ENCODE results near the gene MARK2.
"Not testable (repeated sequence)": the region's sequence is repeated elsewhere in the genome, so short reads cannot be mapped to it uniquely, and the experiment has no call there.

MARK2 gene

DNA sequence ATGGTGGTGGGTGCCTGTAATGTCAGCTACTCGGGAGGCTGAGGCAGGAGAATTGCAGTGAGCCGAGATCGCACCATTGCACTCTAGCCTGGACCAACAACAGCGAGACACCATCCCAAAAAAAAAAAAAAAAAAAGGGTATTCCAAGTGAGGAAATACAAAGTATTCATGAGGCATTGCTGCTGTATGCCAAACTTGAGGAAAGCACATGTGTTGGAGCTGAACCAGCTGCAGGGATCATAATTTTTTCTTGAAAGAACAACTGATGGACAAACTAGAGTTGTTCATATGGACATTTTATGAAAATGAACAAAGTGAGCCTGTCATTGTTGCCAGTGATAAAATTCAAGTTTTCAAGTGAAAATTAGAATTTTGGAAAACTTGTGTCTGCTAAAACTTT lies 15.8 kb downstream of the MARK2 start:
- no peaks in the 10 kb centered on the region for H3K4me1 ChIP-seq (ENCODE audit: insufficient read depth, insufficient read length)
- no peak for DNase-seq (ENCODE audit: low read depth, low spot score)

DNA sequence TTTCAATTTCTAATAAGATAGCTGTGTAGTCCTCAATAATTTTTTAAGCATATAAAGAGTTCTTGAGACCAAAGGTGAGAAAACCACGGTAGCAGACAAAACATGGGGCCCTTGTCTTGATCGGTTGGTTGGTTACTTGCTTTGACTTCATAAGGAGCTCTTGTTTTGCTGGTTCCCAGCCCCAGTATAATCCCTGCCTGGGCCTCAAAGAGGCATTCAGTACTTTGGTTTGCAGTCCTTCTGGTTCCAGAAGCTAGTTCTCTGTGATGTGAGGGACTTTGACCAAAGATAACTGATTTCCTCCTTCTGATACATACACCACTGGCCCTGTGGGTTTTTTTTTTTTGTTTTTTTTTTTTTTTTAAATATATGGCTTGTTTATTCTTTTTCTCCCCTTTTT lies 17.1 kb downstream of the MARK2 start:
- DNase-seq (ENCODE audit: low read depth, low spot score) = no peak
- no peak overlapping the region for H3K9ac ChIP-seq (ENCODE audit: insufficient read length, low read depth)
- H3K4me3 ChIP-seq (ENCODE audit: insufficient read length, low read depth) = no peak overlapping the region
- H3K27me3 ChIP-seq (ENCODE audit: insufficient read depth, insufficient read length) = no peaks in the 10 kb centered on the region
- H3K4me1 ChIP-seq (ENCODE audit: insufficient read depth, insufficient read length) = no peaks in the 10 kb centered on the region
- H3K9me3 ChIP-seq (ENCODE audit: insufficient read depth, low read length) = no peaks in the 10 kb centered on the region
- H3K36me3 ChIP-seq (ENCODE audit: insufficient read depth, insufficient read length, low read length) = peaks cover 9% of the 10 kb centered on the region
- no peak for TF ChIP-seq ZNF274 (IDR thresholded peaks at IDR 0.05; ENCODE audit: low read depth, low read length)
- no peak for TF ChIP-seq SUZ12 (IDR thresholded peaks at IDR 0.05; ENCODE audit: extremely low read depth, insufficient read depth, insufficient read length)
- TF ChIP-seq YY1 (IDR thresholded peaks at IDR 0.05; ENCODE audit: insufficient read depth, insufficient read length) = no peak

More for the DNA sequence above, 15.8 kb downstream of the MARK2 start:
- H3K27me3 ChIP-seq (ENCODE audit: insufficient read depth, insufficient read length) = no peaks in the 10 kb centered on the region
- TF ChIP-seq SUZ12 (IDR thresholded peaks at IDR 0.05; ENCODE audit: extremely low read depth, insufficient read depth, insufficient read length) (no peak), YY1 (IDR thresholded peaks at IDR 0.05; ENCODE audit: insufficient read depth, insufficient read length) (no peak), ZNF274 (IDR thresholded peaks at IDR 0.05; ENCODE audit: low read depth, low read length) (no peak)
- H3K9me3 ChIP-seq (ENCODE audit: insufficient read depth, low read length) = no peaks in the 10 kb centered on the region
- H3K4me3 ChIP-seq (ENCODE audit: insufficient read length, low read depth) = no peak overlapping the region
- no peak overlapping the region for H3K9ac ChIP-seq (ENCODE audit: insufficient read length, low read depth)
- H3K36me3 ChIP-seq (ENCODE audit: insufficient read depth, insufficient read length, low read length) = peaks cover 17% of the 10 kb centered on the region

DNA sequence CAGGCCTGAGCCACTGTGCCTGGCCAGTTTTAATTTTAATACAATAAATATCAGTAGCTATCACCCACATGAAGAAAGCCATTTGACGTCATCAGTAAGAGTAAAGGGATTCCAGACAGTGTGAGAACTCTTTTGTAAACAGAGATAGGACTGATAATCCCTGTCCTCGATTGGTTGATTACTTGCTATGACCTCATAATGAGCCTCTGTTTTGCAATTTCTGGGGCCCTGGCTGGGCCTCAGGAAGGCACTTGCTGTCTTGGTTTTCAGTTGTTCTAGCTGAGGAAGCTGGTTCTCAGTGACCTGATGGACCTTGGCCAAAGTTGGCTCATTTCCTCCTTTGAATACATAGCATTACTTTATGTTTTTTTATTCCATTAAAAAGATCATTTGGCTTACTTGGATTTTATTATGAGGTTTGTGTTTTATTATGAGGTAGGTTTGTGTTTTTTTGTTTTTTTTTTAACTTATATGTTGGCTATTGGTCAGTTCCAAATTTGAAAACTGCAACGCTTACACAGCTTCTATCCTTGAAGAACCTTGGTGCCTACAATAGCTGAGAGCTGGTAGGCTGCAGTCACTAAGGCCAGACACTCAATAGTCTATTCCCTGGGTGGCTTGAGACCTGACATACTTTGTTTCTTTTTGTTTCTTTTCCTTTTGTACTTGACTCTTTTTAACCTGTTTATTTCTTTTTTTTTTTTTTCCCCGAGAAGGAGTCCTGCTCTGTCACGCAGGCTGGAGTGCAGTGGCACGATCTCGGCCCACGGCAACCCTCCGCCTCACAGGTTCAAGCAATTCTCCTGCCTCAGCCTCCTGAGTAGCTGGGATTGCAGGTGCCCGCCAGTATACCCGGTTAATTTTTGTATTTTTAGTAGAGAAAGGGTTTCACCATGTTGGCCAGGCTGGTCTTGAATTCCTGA lies 20.0 kb downstream of the MARK2 start:
- TF ChIP-seq ZNF274 (IDR thresholded peaks at IDR 0.05; ENCODE audit: low read depth, low read length) = no peak
- no peak for TF ChIP-seq SUZ12 (IDR thresholded peaks at IDR 0.05; ENCODE audit: extremely low read depth, insufficient read depth, insufficient read length)
- no peak for TF ChIP-seq YY1 (IDR thresholded peaks at IDR 0.05; ENCODE audit: insufficient read depth, insufficient read length)
- no peak for DNase-seq (ENCODE audit: low read depth, low spot score)
- Histone ChIP-seq H3K9me3 (ENCODE audit: insufficient read depth, low read length) (no peaks in the 10 kb centered on the region), H3K9ac (ENCODE audit: insufficient read length, low read depth) (no peak overlapping the region), H3K4me1 (ENCODE audit: insufficient read depth, insufficient read length) (peaks cover 2% of the 10 kb centered on the region), H3K36me3 (ENCODE audit: insufficient read depth, insufficient read length, low read length) (peaks cover 17% of the 10 kb centered on the region), H3K4me3 (ENCODE audit: insufficient read length, low read depth) (no peak overlapping the region), H3K27me3 (ENCODE audit: insufficient read depth, insufficient read length) (no peaks in the 10 kb centered on the region)

DNA sequence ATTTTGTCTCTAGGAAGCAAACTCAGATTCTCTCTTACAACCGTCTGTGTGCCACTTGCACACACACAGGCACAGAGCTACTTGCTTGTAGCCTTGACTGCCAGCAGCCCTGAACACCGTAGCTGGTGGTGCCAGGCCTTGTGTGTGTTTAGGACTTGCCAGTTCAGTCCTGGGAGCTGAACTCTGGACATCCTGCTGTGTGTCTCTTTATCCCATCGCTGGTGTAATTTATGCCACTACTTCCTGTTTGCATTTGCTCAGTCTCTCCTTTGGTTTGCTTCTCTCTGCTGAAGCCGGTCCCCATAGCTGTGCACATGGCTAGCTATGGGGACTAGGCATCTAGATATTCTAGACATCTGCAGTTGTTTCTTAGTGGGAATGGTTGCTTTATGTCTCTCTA lies 24.0 kb downstream of the MARK2 start:
- Histone ChIP-seq H3K27me3 (ENCODE audit: insufficient read depth, insufficient read length) (no peaks in the 10 kb centered on the region), H3K9me3 (ENCODE audit: insufficient read depth, low read length) (no peaks in the 10 kb centered on the region), H3K9ac (ENCODE audit: insufficient read length, low read depth) (no peak overlapping the region), H3K4me3 (ENCODE audit: insufficient read length, low read depth) (no peak overlapping the region), H3K36me3 (ENCODE audit: insufficient read depth, insufficient read length, low read length) (peaks cover 11% of the 10 kb centered on the region), H3K4me1 (ENCODE audit: insufficient read depth, insufficient read length) (peaks cover 4% of the 10 kb centered on the region)
- TF ChIP-seq SUZ12 (IDR thresholded peaks at IDR 0.05; ENCODE audit: extremely low read depth, insufficient read depth, insufficient read length) (no peak), YY1 (IDR thresholded peaks at IDR 0.05; ENCODE audit: insufficient read depth, insufficient read length) (no peak), ZNF274 (IDR thresholded peaks at IDR 0.05; ENCODE audit: low read depth, low read length) (no peak)
- DNase-seq (ENCODE audit: low read depth, low spot score) = no peak

DNA sequence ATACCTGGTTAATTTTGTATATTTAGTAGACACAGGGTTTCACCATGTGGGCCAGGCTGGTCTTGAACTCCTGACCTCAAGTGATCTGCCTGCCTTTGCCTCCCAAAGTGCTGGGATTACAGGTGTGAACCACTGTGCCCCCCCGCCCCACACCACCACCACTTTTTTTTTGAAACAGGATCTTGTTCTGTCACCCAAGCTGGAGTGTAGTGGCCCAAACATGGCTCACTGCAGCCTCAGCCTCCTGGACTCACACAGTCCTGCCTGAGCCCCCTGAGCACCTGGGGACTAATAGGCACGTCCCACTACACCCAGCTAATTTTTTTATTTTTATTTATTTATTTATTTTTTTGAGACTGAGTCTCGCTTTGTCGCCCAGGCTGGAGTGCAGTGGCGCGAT lies 24.7 kb downstream of the MARK2 start:
- H3K36me3 ChIP-seq (ENCODE audit: insufficient read depth, insufficient read length, low read length) = peaks cover 15% of the 10 kb centered on the region
- not testable (repeated sequence) for H3K27me3 ChIP-seq (ENCODE audit: insufficient read depth, insufficient read length); H3K9me3 ChIP-seq (ENCODE audit: insufficient read depth, low read length); H3K4me3 ChIP-seq (ENCODE audit: insufficient read length, low read depth); H3K9ac ChIP-seq (ENCODE audit: insufficient read length, low read depth); H3K4me1 ChIP-seq (ENCODE audit: insufficient read depth, insufficient read length); DNase-seq (ENCODE audit: low read depth, low spot score)

DNA sequence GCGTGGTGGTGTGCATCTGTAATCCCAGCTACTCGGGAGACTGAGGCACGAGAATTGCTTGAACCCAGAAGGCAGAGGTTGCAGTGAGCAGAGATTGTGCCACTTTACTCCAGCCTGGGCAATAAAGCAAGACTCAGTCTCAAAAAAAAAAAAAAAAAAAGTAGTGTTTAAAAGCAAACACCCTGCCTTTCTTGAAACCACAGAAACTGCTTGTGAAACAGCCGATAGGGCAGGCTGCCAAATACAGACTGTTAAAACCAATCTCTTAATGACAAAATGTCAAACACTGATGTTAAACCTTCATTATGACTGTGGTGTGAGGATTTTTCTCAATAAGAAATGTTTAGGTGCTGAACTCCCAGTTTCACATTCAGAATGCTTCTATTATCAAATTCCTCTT lies 27.3 kb downstream of the MARK2 start:
- Histone ChIP-seq H3K4me3 (ENCODE audit: insufficient read length, low read depth) (no peak overlapping the region), H3K4me1 (ENCODE audit: insufficient read depth, insufficient read length) (peaks cover 8% of the 10 kb centered on the region), H3K9ac (ENCODE audit: insufficient read length, low read depth) (no peak overlapping the region), H3K27me3 (ENCODE audit: insufficient read depth, insufficient read length) (no peaks in the 10 kb centered on the region), H3K9me3 (ENCODE audit: insufficient read depth, low read length) (no peaks in the 10 kb centered on the region), H3K36me3 (ENCODE audit: insufficient read depth, insufficient read length, low read length) (peaks cover 21% of the 10 kb centered on the region)
- TF ChIP-seq ZNF274 (IDR thresholded peaks at IDR 0.05; ENCODE audit: low read depth, low read length) (no peak), SUZ12 (IDR thresholded peaks at IDR 0.05; ENCODE audit: extremely low read depth, insufficient read depth, insufficient read length) (no peak), YY1 (IDR thresholded peaks at IDR 0.05; ENCODE audit: insufficient read depth, insufficient read length) (no peak)
- no peak for DNase-seq (ENCODE audit: low read depth, low spot score)

DNA sequence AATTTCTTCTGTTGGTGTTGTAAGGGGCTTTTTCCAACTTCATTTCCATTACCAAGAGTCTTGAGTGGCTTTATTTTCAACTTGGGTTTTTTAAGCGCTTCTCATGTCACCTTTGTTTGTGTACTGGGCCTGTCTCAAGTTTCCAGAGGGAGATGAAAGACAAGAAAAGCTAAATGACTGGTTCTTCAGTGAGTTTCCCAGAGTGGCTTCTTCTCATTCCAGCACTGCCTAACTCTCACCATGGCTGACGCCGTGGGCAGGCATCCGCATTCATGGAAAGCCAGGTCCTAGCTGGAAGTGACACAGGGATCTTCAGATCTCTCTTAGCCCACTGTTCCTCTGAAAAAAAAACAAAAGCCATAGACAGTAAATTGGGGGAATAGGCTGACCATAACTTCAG lies 28.6 kb downstream of the MARK2 start:
- Histone ChIP-seq H3K4me1 (ENCODE audit: insufficient read depth, insufficient read length) (peaks cover 12% of the 10 kb centered on the region), H3K4me3 (ENCODE audit: insufficient read length, low read depth) (no peak overlapping the region), H3K36me3 (ENCODE audit: insufficient read depth, insufficient read length, low read length) (peaks cover 14% of the 10 kb centered on the region), H3K27me3 (ENCODE audit: insufficient read depth, insufficient read length) (no peaks in the 10 kb centered on the region), H3K9me3 (ENCODE audit: insufficient read depth, low read length) (no peaks in the 10 kb centered on the region), H3K9ac (ENCODE audit: insufficient read length, low read depth) (no peak overlapping the region)
- no peak for DNase-seq (ENCODE audit: low read depth, low spot score)
- TF ChIP-seq YY1 (IDR thresholded peaks at IDR 0.05; ENCODE audit: insufficient read depth, insufficient read length) (no peak), SUZ12 (IDR thresholded peaks at IDR 0.05; ENCODE audit: extremely low read depth, insufficient read depth, insufficient read length) (no peak)

All from NT2/D1 (cell line).